WTC11 (cell line): ENCODE data around the gene CAMKMT. TPM values are rescaled to one million over a fixed set of nuclear protein-coding genes. Genes with fewer than 3 reads are reported as not detected.

Experiments
- ATAC-seq: fragments of 200-7000 bp; cut with Tn5 transposase; 2 replicates; pipeline ENCODE4 v1.10.0; 2021; ENCODE audit warnings: mild to moderate bottlenecking, moderate library complexity
- CTCF ChIA-PET: fragments of 300-600 bp; sonication (Branson Sonifier 250); formaldehyde crosslinking; loops from one replicate; lab custom pipeline; 2021; ENCODE audit warnings: antibody characterized with exemption; lab: Charles Lee
- POLR2A ChIA-PET: fragments of 350-600 bp; sonication (Branson Sonifier 250); formaldehyde crosslinking; loops from one replicate; lab custom pipeline; 2021; ENCODE audit warnings: antibody characterized with exemption; lab: Charles Lee
- DNase-seq: peaks from one replicate; pipeline ENCODE4 v3.0.0; 2021; ENCODE audit warnings: low spot score
- H3K27ac Mint-ChIP-seq: 2 replicates; pipeline ENCODE4 v1.8.0; 2021; ENCODE audit warnings: mixed read lengths
- H3K27me3 Mint-ChIP-seq: 2 replicates; pipeline ENCODE4 v1.8.0; 2021; ENCODE audit warnings: low read depth, mild to moderate bottlenecking, moderate library complexity, mixed read lengths
- H3K36me3 Mint-ChIP-seq: 2 replicates; pipeline ENCODE4 v1.8.0; 2021; ENCODE audit warnings: mixed read lengths
- H3K4me1 Mint-ChIP-seq: 2 replicates; pipeline ENCODE4 v1.8.0; 2022; ENCODE audit warnings: mixed read lengths
- H3K4me3 Mint-ChIP-seq: 2 replicates; pipeline ENCODE4 v1.8.0; 2021; ENCODE audit warnings: mild to moderate bottlenecking, moderate library complexity, mixed read lengths
- H3K9me3 Mint-ChIP-seq: 2 replicates; pipeline ENCODE4 v1.8.0; 2021; ENCODE audit warnings: mixed read lengths
- ATF2 ChIP-seq: sonication (generic); formaldehyde crosslinking; IDR thresholded peaks from 2 replicates; pipeline ENCODE4 v1.8.1; 2022; ENCODE audit warnings: low read depth, missing genetic modification reagents, borderline replicate concordance
- ATF6 ChIP-seq: sonication (generic); formaldehyde crosslinking; IDR thresholded peaks from 2 replicates; pipeline ENCODE4 v1.8.1; 2023; ENCODE audit warnings: mild to moderate bottlenecking, missing genetic modification reagents
- CBFB ChIP-seq: sonication (generic); formaldehyde crosslinking; IDR thresholded peaks from 2 replicates; pipeline ENCODE4 v1.8.1; 2022; ENCODE audit warnings: mild to moderate bottlenecking, low read depth, missing genetic modification reagents
- CREM ChIP-seq: sonication (generic); formaldehyde crosslinking; IDR thresholded peaks from 2 replicates; pipeline ENCODE4 v1.8.1; 2022; ENCODE audit warnings: mild to moderate bottlenecking, missing genetic modification reagents, moderate library complexity
- ETV6 ChIP-seq: sonication (generic); formaldehyde crosslinking; IDR thresholded peaks from 2 replicates; pipeline ENCODE4 v1.8.1; 2022; ENCODE audit warnings: mild to moderate bottlenecking, missing genetic modification reagents
- MAX ChIP-seq: sonication (generic); formaldehyde crosslinking; IDR thresholded peaks from 2 replicates; pipeline ENCODE4 v1.8.0; 2022; ENCODE audit warnings: mild to moderate bottlenecking, missing genetic modification reagents
- NFE2L1 ChIP-seq: sonication (generic); formaldehyde crosslinking; IDR thresholded peaks from 2 replicates; pipeline ENCODE4 v1.8.1; 2023; ENCODE audit warnings: missing genetic modification reagents
- SMAD4 ChIP-seq: sonication (generic); formaldehyde crosslinking; IDR thresholded peaks from 2 replicates; pipeline ENCODE4 v1.8.0; 2022; ENCODE audit warnings: mild to moderate bottlenecking, missing genetic modification reagents
- SP1 ChIP-seq: sonication (generic); formaldehyde crosslinking; conservative IDR thresholded peaks from 2 replicates; pipeline ENCODE4 v1.8.1; 2022; ENCODE audit warnings: missing genetic modification reagents
- TCF7 ChIP-seq: sonication (generic); formaldehyde crosslinking; IDR thresholded peaks from 2 replicates; pipeline ENCODE4 v1.8.0; 2022; ENCODE audit warnings: mild to moderate bottlenecking, low read depth, missing genetic modification reagents, moderate library complexity
- TEAD1 ChIP-seq: sonication (generic); formaldehyde crosslinking; IDR thresholded peaks from 2 replicates; pipeline ENCODE4 v1.8.0; 2022; ENCODE audit warnings: mild to moderate bottlenecking, missing genetic modification reagents
- ZNF219 ChIP-seq: sonication (generic); formaldehyde crosslinking; IDR thresholded peaks from 2 replicates; pipeline ENCODE4 v1.8.0; 2023; ENCODE audit warnings: missing genetic modification reagents, mild to moderate bottlenecking, borderline replicate concordance
- ZNF263 ChIP-seq: sonication (generic); formaldehyde crosslinking; IDR thresholded peaks from 2 replicates; pipeline ENCODE4 v1.8.1; 2022; ENCODE audit warnings: low read depth, mild to moderate bottlenecking, moderate library complexity, missing genetic modification reagents
- ZNF423 ChIP-seq: fragments of 250-450 bp; sonication (Bioruptor Pico); IDR thresholded peaks from 2 replicates; pipeline ENCODE4 v2.1.2; 2022; ENCODE audit warnings: mild to moderate bottlenecking, moderate library complexity
- ZNF425 ChIP-seq: fragments of 250-450 bp; sonication (Bioruptor Pico); conservative IDR thresholded peaks from 2 replicates; pipeline ENCODE4 v1.9.0; 2021; ENCODE audit warnings: mild to moderate bottlenecking
- ZNF512 ChIP-seq: sonication (generic); formaldehyde crosslinking; IDR thresholded peaks from 2 replicates; pipeline ENCODE4 v1.8.1; 2022; ENCODE audit warnings: missing genetic modification reagents, borderline replicate concordance
- ZNF671 ChIP-seq: fragments of 250-450 bp; sonication (Bioruptor Pico); IDR thresholded peaks from 2 replicates; pipeline ENCODE4 v1.8.0; 2021; ENCODE audit warnings: mild to moderate bottlenecking
- total RNA-seq: library from RNA; stranded (reverse); gene quantifications from 3 replicates; pipeline ENCODE4 v1.2.3, GENCODE V29; 2021

The CAMKMT gene
- total RNA-seq, 1 experiment from 2014 or later = 20.6 TPM

- TF ChIP-seq SP1 (CRISPR knock-in tag) = no peak
- TF ChIP-seq ETV6 (CRISPR knock-in tag) = peak; percentile 22; the same call in 1 of the 2 replicates
Measured at GRCh38 chr2:44804406-44805265, 442.9 kb downstream of the CAMKMT start (continued).

- no peak for TF ChIP-seq ZNF423 (CRISPR knock-in tag)
- TF ChIP-seq ZNF263 = no peak
- TF ChIP-seq ATF6 (CRISPR knock-in tag) = no peak
- no peak for TF ChIP-seq CREM (CRISPR knock-in tag)
- no peak for TF ChIP-seq ZNF425 (CRISPR knock-in tag)
- no peak for TF ChIP-seq ZNF512 (CRISPR knock-in tag)
- no peak for TF ChIP-seq TEAD1 (CRISPR knock-in tag)
- TF ChIP-seq ZNF671 (CRISPR knock-in tag) = no peak
- no peak for TF ChIP-seq ZNF219 (CRISPR knock-in tag)
- no peak for TF ChIP-seq MAX (CRISPR knock-in tag)
- no peak for TF ChIP-seq SMAD4 (CRISPR knock-in tag)
- no peak for TF ChIP-seq NFE2L1 (CRISPR knock-in tag)
- no peak for TF ChIP-seq TCF7 (CRISPR knock-in tag)
- no peak for TF ChIP-seq ATF2 (CRISPR knock-in tag)
- TF ChIP-seq CBFB (CRISPR knock-in tag) = no peak
- Mint-ChIP-seq H3K9me3 (no peaks in the 10 kb centered on the region), H3K4me3 (peak overlapping the region; percentile 41), H3K36me3 (no peaks in the 10 kb centered on the region), H3K27me3 (peaks cover 37% of the 10 kb centered on the region), H3K4me1 (peaks cover 57% of the 10 kb centered on the region), H3K27ac (no peak overlapping the region)
- ATAC-seq = no peak; the same call in 1 of the 2 replicates
- DNase-seq = peak; percentile 34
- ChIA-PET CTCF (interaction anchor here (1.0 to 2.6 kb wide), 3 partner anchors 15 to 121 kb away, joined by 4 to 9 read pairs (median 8); no protein-coding TSS in a partner anchor), POLR2A (interaction anchor here (1.8 kb wide), 1 partner anchor 16 kb away, joined by 6 read pairs; no protein-coding TSS in a partner anchor)
Measured at GRCh38 chr2:44805401-44806235, 443.9 kb downstream of the CAMKMT start.
